GM12878 (cell line): ENCODE data around the gene TXNDC17. TPM values are rescaled to one million over a fixed set of nuclear protein-coding genes. Genes with fewer than 3 reads are reported as not detected.

Experiments
- microRNA-seq: library from miRNA; unstranded; fragments of <30 nt; microRNA quantifications from one replicate; pipeline ENCODE4, GENCODE V29; 2018
- polyA plus RNA-seq, 11 experiments: library from polyadenylated mRNA; depleted of rRNA in 4 of 11; unstranded in 6 of 11; stranded (reverse) in 5 of 11; fragments of >200 nt; fragmentation: Nextera tagmentation in 4 of 11; fragmentation: Illumina TruSeq in 1 of 11; extraction: Ambion mirVana in 4 of 11; extraction: Trizol in 1 of 11; gene quantifications; 1 replicate in 1 of 11; 2 replicates in 10 of 11; pipeline versions ENCODE4 v1.2.1 to v1.2.3, GENCODE V29; 2011 to 2016; ENCODE audit warnings: inconsistent platforms in 2 of 11, missing spikeins in 2 of 11, low read depth in 1 of 11
- small RNA-seq: library from RNA; depleted of rRNA; stranded (forward); fragments of <200 nt; gene quantifications from one replicate; pipeline ENCODE3, GENCODE V24; 2014
- total RNA-seq, 4 experiments: library from RNA; depleted of rRNA in 3 of 4; stranded (reverse); fragments of >200 nt in 3 of 4; fragmentation: Illumina TruSeq in 1 of 4; extraction: Trizol in 1 of 4; gene quantifications; 2 replicates each; pipeline versions ENCODE4 v1.2.1 to v1.2.3, GENCODE V29; 2013 to 2021

TXNDC17 gene
- total and polyA plus RNA-seq, 10 of the 15 experiments (the other 5 are each of a cell fraction or from before 2014, with no cell fraction given) = 124 to 957 (median 216) TPM

Small RNA genes lying within 50 kb of the gene (microRNA-seq; reads per million reads assigned to microRNA genes)
- gene MIR4520-1 (not detected), gene MIR4520-2 (not detected)

Small RNA genes lying within 50 kb of the gene (small RNA-seq; reads per million reads assigned to genes)
- gene MIR4520-1 = not detected
- gene RNA5SP435 = 0.16 reads per million

Other genes with a start within 250 kb of the TXNDC17 start
Only the 7 nearest of the 10 such genes appear.
- 0.16 and 0.17 TPM in 2 replicates for gene PITPNM3, start 84.5 kb upstream of the TXNDC17 start, total RNA-seq (2014; rRNA removed)
- 0.14 and 0.22 TPM in 2 replicates for gene PITPNM3, start 84.5 kb upstream of the TXNDC17 start, total RNA-seq (2014; rRNA removed; fragmentation: Illumina TruSeq; extraction: Trizol)
- 0.21 and 0.49 TPM in 2 replicates for gene PITPNM3, start 84.5 kb upstream of the TXNDC17 start, total RNA-seq (2021)
- 0.16 and 0.27 TPM in 2 replicates for gene PITPNM3, start 84.5 kb upstream of the TXNDC17 start, polyA plus RNA-seq (2011; rRNA removed)
- gene PITPNM3, start 84.5 kb upstream of the TXNDC17 start, polyA plus RNA-seq (2014; fragmentation: Illumina TruSeq; extraction: Trizol) = 0.08 and 0.15 TPM in 2 replicates
- under 1 TPM in 1 of 2 experiments, not detected in 1; 0.02 TPM for gene PITPNM3, start 84.5 kb upstream of the TXNDC17 start, polyA plus RNA-seq (2014; fragmentation: Nextera tagmentation; extraction: Ambion mirVana)
- gene PITPNM3, start 84.5 kb upstream of the TXNDC17 start, polyA plus RNA-seq (2014; rRNA removed) = 0.19 and 0.47 TPM in 2 replicates
- gene PITPNM3, start 84.5 kb upstream of the TXNDC17 start, polyA plus RNA-seq (2016; fragmentation: Nextera tagmentation; extraction: Ambion mirVana) = under 1 TPM; 0.19 to 0.33 TPM
- gene KIAA0753, start 349 bp upstream of the TXNDC17 start, total RNA-seq (2014; rRNA removed) = 10.1 and 13.4 TPM in 2 replicates
- gene KIAA0753, start 349 bp upstream of the TXNDC17 start, total RNA-seq (2014; rRNA removed; fragmentation: Illumina TruSeq; extraction: Trizol) = 12.7 and 15.2 TPM in 2 replicates
- 12.0 and 12.9 TPM in 2 replicates for gene KIAA0753, start 349 bp upstream of the TXNDC17 start, total RNA-seq (2021)
- gene KIAA0753, start 349 bp upstream of the TXNDC17 start, polyA plus RNA-seq (2011; rRNA removed) = 7.3 and 8.1 TPM in 2 replicates
- 12.5 and 15.3 TPM in 2 replicates for gene KIAA0753, start 349 bp upstream of the TXNDC17 start, polyA plus RNA-seq (2014; fragmentation: Illumina TruSeq; extraction: Trizol)
- 1 to 10 TPM; 2.2 to 3.3 TPM for gene KIAA0753, start 349 bp upstream of the TXNDC17 start, polyA plus RNA-seq (2014; fragmentation: Nextera tagmentation; extraction: Ambion mirVana)
- gene KIAA0753, start 349 bp upstream of the TXNDC17 start, polyA plus RNA-seq (2014; rRNA removed) = 7.9 and 10.3 TPM in 2 replicates
- 1 to 10 TPM; 5.9 to 7.5 TPM for gene KIAA0753, start 349 bp upstream of the TXNDC17 start, polyA plus RNA-seq (2016; fragmentation: Nextera tagmentation; extraction: Ambion mirVana)
- 14.4 and 17.7 TPM in 2 replicates for gene MED31, start 10.5 kb downstream of the TXNDC17 start, total RNA-seq (2014; rRNA removed)
- 14.9 and 16.4 TPM in 2 replicates for gene MED31, start 10.5 kb downstream of the TXNDC17 start, total RNA-seq (2014; rRNA removed; fragmentation: Illumina TruSeq; extraction: Trizol)
- gene MED31, start 10.5 kb downstream of the TXNDC17 start, total RNA-seq (2021) = 16.8 and 17.7 TPM in 2 replicates
- 43.9 and 64.6 TPM in 2 replicates for gene MED31, start 10.5 kb downstream of the TXNDC17 start, polyA plus RNA-seq (2011; rRNA removed)
- gene MED31, start 10.5 kb downstream of the TXNDC17 start, polyA plus RNA-seq (2014; fragmentation: Illumina TruSeq; extraction: Trizol) = 16.7 and 32.6 TPM in 2 replicates
- gene MED31, start 10.5 kb downstream of the TXNDC17 start, polyA plus RNA-seq (2014; fragmentation: Nextera tagmentation; extraction: Ambion mirVana) = 10 to 100 TPM; 46.1 to 51.1 TPM
- gene MED31, start 10.5 kb downstream of the TXNDC17 start, polyA plus RNA-seq (2014; rRNA removed) = 22.2 and 25.3 TPM in 2 replicates
- 10 to 100 TPM; 70.7 to 71.1 TPM for gene MED31, start 10.5 kb downstream of the TXNDC17 start, polyA plus RNA-seq (2016; fragmentation: Nextera tagmentation; extraction: Ambion mirVana)
- 1.2 and 1.6 TPM in 2 replicates for gene C17orf100, start 10.7 kb downstream of the TXNDC17 start, total RNA-seq (2014; rRNA removed)
- 1.3 and 1.6 TPM in 2 replicates for gene C17orf100, start 10.7 kb downstream of the TXNDC17 start, total RNA-seq (2014; rRNA removed; fragmentation: Illumina TruSeq; extraction: Trizol)
- 2.1 and 3.2 TPM in 2 replicates for gene C17orf100, start 10.7 kb downstream of the TXNDC17 start, total RNA-seq (2021)
- 1.5 and 1.6 TPM in 2 replicates for gene C17orf100, start 10.7 kb downstream of the TXNDC17 start, polyA plus RNA-seq (2011; rRNA removed)
- 2.2 and 2.7 TPM in 2 replicates for gene C17orf100, start 10.7 kb downstream of the TXNDC17 start, polyA plus RNA-seq (2014; fragmentation: Illumina TruSeq; extraction: Trizol)
- 1 to 10 TPM in 1 of 2 experiments, under 1 TPM in 1; 0.84 to 1.5 TPM for gene C17orf100, start 10.7 kb downstream of the TXNDC17 start, polyA plus RNA-seq (2014; fragmentation: Nextera tagmentation; extraction: Ambion mirVana)
- gene C17orf100, start 10.7 kb downstream of the TXNDC17 start, polyA plus RNA-seq (2014; rRNA removed) = 3.9 and 4.2 TPM in 2 replicates
- 1 to 10 TPM; 4.1 to 4.7 TPM for gene C17orf100, start 10.7 kb downstream of the TXNDC17 start, polyA plus RNA-seq (2016; fragmentation: Nextera tagmentation; extraction: Ambion mirVana)
- gene SLC13A5, start 72.3 kb downstream of the TXNDC17 start, total RNA-seq (2014; rRNA removed) = not detected in 2 replicates
- gene SLC13A5, start 72.3 kb downstream of the TXNDC17 start, total RNA-seq (2014; rRNA removed; fragmentation: Illumina TruSeq; extraction: Trizol) = not detected in 2 replicates
- gene SLC13A5, start 72.3 kb downstream of the TXNDC17 start, total RNA-seq (2021) = 0.23 TPM in 1 of 2 replicates, not detected in the other
- not detected in 2 replicates for gene SLC13A5, start 72.3 kb downstream of the TXNDC17 start, polyA plus RNA-seq (2011; rRNA removed)
- gene SLC13A5, start 72.3 kb downstream of the TXNDC17 start, polyA plus RNA-seq (2014; fragmentation: Illumina TruSeq; extraction: Trizol) = not detected in 2 replicates
- not detected for gene SLC13A5, start 72.3 kb downstream of the TXNDC17 start, polyA plus RNA-seq (2014; fragmentation: Nextera tagmentation; extraction: Ambion mirVana)
- gene SLC13A5, start 72.3 kb downstream of the TXNDC17 start, polyA plus RNA-seq (2014; rRNA removed) = not detected in 2 replicates
- not detected for gene SLC13A5, start 72.3 kb downstream of the TXNDC17 start, polyA plus RNA-seq (2016; fragmentation: Nextera tagmentation; extraction: Ambion mirVana)
- 48.9 and 58.3 TPM in 2 replicates for gene XAF1, start 115.0 kb downstream of the TXNDC17 start, total RNA-seq (2014; rRNA removed)
- gene XAF1, start 115.0 kb downstream of the TXNDC17 start, total RNA-seq (2014; rRNA removed; fragmentation: Illumina TruSeq; extraction: Trizol) = 58.1 and 71.7 TPM in 2 replicates
- gene XAF1, start 115.0 kb downstream of the TXNDC17 start, total RNA-seq (2021) = 43.7 and 49.0 TPM in 2 replicates
- 50.0 and 56.3 TPM in 2 replicates for gene XAF1, start 115.0 kb downstream of the TXNDC17 start, polyA plus RNA-seq (2011; rRNA removed)
- gene XAF1, start 115.0 kb downstream of the TXNDC17 start, polyA plus RNA-seq (2014; fragmentation: Illumina TruSeq; extraction: Trizol) = 59.1 and 73.2 TPM in 2 replicates
- 10 to 100 TPM; 16.3 to 25.0 TPM for gene XAF1, start 115.0 kb downstream of the TXNDC17 start, polyA plus RNA-seq (2014; fragmentation: Nextera tagmentation; extraction: Ambion mirVana)
- gene XAF1, start 115.0 kb downstream of the TXNDC17 start, polyA plus RNA-seq (2014; rRNA removed) = 39.2 and 40.3 TPM in 2 replicates
- 10 to 100 TPM; 19.6 to 23.3 TPM for gene XAF1, start 115.0 kb downstream of the TXNDC17 start, polyA plus RNA-seq (2016; fragmentation: Nextera tagmentation; extraction: Ambion mirVana)
- gene FBXO39, start 135.2 kb downstream of the TXNDC17 start, total RNA-seq (2014; rRNA removed) = 0.11 TPM in 1 of 2 replicates, not detected in the other
- 0.18 TPM in 1 of 2 replicates, not detected in the other for gene FBXO39, start 135.2 kb downstream of the TXNDC17 start, total RNA-seq (2014; rRNA removed; fragmentation: Illumina TruSeq; extraction: Trizol)
- not detected in 2 replicates for gene FBXO39, start 135.2 kb downstream of the TXNDC17 start, total RNA-seq (2021)
- 0.62 and 0.65 TPM in 2 replicates for gene FBXO39, start 135.2 kb downstream of the TXNDC17 start, polyA plus RNA-seq (2011; rRNA removed)
- gene FBXO39, start 135.2 kb downstream of the TXNDC17 start, polyA plus RNA-seq (2014; fragmentation: Illumina TruSeq; extraction: Trizol) = 0.13 TPM in 1 of 2 replicates, not detected in the other
- under 1 TPM in 1 of 2 experiments, not detected in 1; 0.05 TPM for gene FBXO39, start 135.2 kb downstream of the TXNDC17 start, polyA plus RNA-seq (2014; fragmentation: Nextera tagmentation; extraction: Ambion mirVana)
- gene FBXO39, start 135.2 kb downstream of the TXNDC17 start, polyA plus RNA-seq (2014; rRNA removed) = 0.15 TPM in 1 of 2 replicates, not detected in the other
- not detected for gene FBXO39, start 135.2 kb downstream of the TXNDC17 start, polyA plus RNA-seq (2016; fragmentation: Nextera tagmentation; extraction: Ambion mirVana)